Activated T-helper 1 cell treated with anti-CD3 and anti-CD28 coated beads, Interleukin-2, amount 50 U/mL, for 16 hours (primary cell): ENCODE results near the gene SERPINA12.
A peak's percentile ranks its signal among the peaks of the same experiment; 100 is the strongest.

Source experiments
- DNase-seq, 2 donors: peaks; one replicate each; pipeline ENCODE4 v3.0.0-alpha.2; 2020; ENCODE audit warnings: low read depth in 1 of 2, low spot score in 1 of 2

SERPINA12 gene, protein sequence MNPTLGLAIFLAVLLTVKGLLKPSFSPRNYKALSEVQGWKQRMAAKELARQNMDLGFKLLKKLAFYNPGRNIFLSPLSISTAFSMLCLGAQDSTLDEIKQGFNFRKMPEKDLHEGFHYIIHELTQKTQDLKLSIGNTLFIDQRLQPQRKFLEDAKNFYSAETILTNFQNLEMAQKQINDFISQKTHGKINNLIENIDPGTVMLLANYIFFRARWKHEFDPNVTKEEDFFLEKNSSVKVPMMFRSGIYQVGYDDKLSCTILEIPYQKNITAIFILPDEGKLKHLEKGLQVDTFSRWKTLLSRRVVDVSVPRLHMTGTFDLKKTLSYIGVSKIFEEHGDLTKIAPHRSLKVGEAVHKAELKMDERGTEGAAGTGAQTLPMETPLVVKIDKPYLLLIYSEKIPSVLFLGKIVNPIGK

DNA sequence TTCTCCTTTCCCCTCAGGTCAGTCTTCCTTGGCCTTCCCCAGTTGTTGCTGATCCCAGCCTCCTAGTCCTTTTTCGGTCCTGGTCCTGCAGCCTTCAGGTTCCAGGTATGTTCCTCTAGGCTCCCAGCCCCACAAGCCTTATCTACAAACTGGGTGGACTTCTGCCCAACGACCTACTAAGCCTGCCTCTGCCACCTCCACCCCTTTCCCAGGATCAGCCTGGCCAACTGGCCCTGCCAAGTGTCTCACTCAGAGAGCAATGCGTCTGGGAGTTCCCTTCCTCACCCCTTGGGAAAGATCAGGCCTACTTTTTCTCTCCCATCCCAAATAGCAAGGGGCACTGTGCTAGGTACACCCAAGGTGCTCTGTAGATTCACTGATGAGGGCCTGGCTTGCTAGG is at the start of gene SERPINA12:
TSS of gene SERPINA12 (minus strand) at position 114 of the 400 bp plus-strand sequence. CDS start 11,072 bp downstream, outside the sequence.
- no peak for DNase-seq

- DNase-seq, result no peak
These were observed 49.6 kb upstream of the SERPINA12 start for GRCh38 chr14:94558842-94559241.

DNA sequence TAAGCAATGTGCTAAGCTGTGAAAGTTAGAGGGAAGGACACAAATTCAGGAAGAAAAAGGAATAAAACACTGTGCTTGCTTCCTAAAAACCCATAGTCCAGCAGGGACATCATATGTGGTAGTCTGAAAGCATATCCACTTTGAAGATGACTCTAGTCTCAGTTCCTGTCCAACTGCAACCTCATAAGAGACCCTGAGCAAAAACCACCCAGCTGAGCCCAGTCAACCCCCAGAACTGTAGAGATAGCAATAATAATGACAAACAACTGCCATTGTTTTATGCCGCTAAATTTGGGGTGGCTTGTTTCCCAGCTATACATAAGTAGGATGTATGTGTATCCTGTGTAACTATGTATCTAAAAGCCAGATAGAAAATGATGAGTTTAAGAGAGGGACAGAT is 48.1 kb upstream of the SERPINA12 start:
- no peak for DNase-seq

DNA sequence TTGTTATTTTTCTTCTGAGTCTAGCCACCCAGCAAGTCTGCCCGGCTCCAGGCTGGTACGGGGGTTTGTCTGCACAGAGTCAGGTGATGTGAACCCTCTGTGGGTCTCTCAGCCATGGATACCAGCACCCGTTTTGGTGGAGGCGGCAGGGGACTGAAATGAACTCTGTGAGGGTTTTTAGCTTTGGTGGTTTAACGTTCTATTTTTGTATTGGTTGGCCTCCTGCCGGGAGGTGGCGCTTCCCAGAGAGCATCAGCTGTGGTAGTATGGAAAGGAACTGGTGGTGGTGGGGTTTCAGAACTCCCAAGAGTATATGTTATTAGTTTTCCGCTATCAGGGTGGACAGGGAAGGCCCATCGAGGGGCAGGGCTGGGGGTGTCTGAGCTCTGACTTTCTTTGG is 46.7 kb upstream of the SERPINA12 start:
- DNase-seq, result no peak

DNA sequence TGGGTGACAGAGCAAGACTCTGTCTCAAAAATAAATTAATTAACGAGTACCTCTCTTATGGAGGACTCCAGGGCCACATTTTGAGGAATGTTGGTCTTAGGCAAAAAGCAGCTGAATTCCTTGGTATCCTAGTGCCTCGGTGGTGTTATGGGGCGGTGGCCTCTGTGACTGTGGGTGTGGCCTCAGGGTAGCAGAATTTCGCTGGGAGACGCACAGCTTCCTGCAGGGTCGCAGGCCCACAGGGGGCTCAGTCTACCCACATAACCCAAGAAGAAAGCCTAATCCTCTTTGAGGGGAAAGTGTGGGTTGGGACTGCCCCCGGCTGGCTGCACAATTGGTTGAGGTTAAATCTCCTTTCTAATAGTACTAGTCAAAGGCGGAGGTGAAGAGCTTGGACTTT is 40.8 kb upstream of the SERPINA12 start:
- no peak for DNase-seq

- peak; percentile 15 to 28 for DNase-seq
These were observed 40.0 kb upstream of the SERPINA12 start for GRCh38 chr14:94548999-94549985.

- DNase-seq, result no peak
These were observed 39.1 kb upstream of the SERPINA12 start for GRCh38 chr14:94548131-94548998.

- DNase-seq, result no peak
These were observed 38.5 kb upstream of the SERPINA12 start for GRCh38 chr14:94547726-94548125.

- no peak for DNase-seq
These were observed 37.9 kb upstream of the SERPINA12 start for GRCh38 chr14:94547151-94547680.

DNA sequence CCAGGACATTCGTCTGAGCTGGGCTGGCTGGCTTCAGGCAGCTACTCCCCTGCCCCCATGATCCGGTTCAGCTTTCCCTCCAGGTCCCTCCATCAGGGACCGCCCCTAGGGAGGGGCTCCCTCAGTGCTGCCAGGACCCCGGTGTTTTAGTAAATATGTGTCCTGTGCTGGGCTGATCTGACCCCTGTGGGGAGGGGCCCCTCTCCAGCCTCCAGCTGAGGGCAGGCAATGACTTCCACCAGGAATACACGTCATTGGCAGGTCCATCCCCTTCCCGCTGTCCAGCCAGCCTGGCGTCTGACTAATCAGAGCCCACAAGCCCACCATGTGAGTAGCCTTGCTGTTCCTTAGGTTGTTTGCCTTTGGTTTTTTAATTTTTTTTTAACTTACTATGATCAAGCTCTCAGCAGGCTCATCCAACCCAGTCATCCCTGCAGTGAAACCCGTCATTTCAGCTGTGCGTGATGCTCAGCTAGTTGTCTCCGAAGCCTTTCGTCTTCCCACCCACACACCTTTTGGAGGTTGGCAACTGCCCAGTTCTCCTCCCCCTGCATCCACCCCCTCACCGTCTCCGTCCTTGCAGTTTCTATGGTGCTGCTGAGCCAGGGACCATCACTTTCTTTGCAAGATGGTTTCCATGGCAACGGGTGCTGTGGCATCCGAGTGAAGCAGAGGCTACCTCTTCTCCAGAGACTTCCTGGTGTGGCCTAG is 36.0 kb upstream of the SERPINA12 start:
- DNase-seq, result no peak

- DNase-seq, result no peak
These were observed 35.5 kb upstream of the SERPINA12 start for GRCh38 chr14:94544726-94545125.

DNA sequence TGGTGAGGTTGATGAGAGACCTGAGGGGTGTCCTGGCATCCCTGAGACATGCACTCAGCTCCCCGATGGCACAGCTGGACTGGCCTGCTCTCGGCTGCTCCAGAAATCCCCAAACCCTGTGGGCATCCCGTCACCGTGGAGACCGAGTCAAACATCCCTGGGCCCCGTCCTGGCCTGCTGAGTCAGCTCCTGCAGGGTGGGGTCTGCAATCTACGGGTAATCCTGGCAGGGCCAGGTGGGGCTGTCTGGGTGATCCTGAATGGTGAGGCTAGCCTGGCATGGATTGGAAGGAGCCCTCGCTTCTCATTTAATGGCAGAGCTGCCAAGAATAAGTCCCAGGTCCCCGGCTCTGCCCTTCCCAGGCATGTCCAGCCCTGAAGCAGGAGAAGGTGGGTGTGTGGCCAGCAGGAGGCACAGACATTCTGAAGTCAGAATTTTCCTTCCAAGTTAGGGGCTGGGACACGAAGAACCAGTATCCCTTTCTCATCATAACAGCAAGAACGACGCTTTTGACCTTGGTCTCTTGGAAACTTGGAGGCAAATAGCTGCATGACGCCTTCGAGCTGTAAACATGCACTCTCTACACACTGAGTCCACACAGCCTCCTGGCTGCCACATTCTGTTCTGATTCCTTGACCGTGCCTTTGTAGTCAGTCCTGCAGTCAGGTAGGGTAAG is 34.3 kb upstream of the SERPINA12 start:
- no peak for DNase-seq

DNA sequence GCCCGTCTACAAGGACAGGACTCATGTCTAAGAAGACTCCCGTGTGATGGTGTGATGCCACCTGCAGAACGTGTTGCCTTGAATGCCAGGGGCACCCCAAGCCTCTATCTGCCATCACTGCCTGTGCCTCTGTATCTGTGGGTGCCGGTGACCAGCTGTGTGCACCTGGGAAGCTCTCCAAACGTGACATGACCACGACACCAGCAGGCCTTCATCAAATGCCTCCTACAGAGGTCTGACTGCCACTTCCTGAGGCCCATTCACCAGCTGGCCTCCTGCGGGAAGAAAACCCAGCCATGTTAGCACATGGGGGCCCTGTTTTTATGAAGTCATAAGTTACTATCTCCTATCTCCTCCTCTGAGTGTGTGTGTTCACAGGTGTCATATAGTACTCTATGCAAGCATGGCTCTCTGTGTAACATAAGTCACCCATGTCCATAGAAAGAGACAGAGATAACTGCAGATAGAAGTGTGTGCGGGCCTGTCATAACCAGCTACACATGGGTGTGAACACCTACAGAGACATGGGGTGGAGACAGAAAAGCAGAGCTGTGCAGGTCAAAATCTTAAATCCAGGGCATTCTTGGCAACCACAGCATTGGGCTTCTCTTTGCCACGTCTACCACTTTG is 33.7 kb upstream of the SERPINA12 start:
- no peak for DNase-seq

DNA sequence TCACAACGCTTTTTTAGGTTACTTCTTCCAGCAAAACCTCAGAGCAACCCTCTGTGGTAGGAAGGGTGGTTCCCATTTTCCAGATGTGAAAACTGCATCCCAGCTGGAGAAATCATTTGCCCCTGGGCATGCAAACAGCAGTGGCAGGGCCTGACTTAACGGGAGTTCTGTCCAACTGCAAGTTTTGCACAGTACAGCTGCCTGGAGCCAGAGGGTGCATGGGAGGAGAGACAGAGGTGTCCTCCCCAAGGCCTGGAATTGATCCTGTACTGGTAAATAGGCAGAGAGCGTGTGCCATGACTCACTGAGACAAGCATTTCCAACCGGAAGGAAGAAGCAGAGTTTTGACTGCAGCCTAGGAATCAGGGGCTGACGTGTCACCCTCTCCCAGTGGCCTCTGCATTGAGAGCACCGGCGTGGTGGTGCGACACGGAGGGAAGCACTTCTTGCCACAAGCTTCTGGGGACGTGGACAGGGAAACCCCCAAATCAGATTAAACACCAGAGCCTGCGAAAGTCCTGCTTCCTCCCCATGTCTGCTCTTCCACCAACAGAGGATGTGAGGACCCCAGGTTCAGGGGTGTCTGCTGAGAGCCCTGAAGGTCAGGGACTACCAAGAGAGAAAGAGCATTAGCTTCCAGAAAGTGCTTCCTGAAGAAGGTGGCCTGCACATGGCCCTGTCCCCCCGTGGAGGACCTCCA is 33.0 kb upstream of the SERPINA12 start:
- DNase-seq, result no peak

DNA sequence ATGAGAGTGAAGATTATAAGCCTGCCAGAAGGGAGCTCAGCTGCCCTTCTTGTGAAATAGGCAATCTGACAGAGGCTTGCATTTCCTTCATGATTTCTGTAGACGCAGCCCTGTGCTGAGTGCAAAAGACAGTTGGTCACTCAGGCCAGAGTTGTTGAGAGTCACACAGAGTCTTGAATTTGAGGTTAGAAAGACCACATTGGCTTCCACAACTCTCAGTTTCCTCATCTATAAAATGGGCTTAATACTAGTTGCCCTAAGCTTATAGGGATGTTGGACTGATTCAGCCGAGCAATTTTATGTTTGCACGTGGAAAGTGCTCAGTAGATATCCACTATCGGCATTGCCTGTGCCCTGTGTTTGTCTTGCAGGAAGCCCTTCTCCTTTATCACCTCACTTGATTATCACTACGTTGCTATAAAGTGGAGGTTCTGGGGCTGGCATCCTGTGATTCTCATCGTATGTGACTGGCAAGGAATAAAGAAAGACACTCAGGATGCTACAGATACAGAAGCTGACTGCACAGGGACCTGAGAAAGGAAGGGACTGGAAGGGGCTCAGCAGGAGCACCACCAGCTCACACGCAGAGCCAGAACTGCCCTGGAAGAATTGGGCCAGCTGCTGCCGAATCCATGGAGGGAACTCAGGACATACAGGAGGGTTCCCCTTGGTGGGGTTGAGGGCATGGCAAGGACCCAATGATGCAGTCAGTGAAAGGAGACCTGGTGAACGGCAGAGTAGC is 32.1 kb upstream of the SERPINA12 start:
- no peak for DNase-seq

- no peak for DNase-seq
These were observed 30.9 kb upstream of the SERPINA12 start for GRCh38 chr14:94540031-94540794.

DNA sequence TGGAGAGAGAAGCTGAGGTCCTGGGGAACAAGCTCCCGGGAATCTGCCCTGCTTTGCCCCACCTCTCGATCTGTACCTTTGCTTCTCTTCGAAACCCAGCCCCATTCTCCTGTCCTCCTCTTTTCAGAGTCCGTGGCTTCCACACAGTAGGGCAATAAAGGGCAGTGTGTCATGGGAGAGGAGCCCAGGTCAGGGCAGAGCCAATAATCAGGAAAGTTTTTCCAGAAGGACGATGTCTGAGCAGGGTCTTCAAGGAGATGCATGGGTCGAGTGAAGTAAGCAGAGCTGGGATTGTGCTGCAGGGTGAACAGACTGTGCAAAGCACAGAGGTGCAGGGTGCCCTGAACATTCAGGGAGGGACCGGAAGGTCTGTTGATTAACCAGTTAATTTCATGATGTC is 29.9 kb upstream of the SERPINA12 start:
- DNase-seq, result no peak
